Vagina (tissue), 2 donors: ENCODE results near the gene FGGY. TPM values are rescaled to one million over a fixed set of nuclear protein-coding genes. Genes with fewer than 3 reads are reported as not detected.

Source experiments
- DNase-seq, 2 donors: peaks; one replicate each; pipeline ENCODE4 v3.0.0-alpha.2; 2017; ENCODE audit errors: extremely low spot score in 2 of 2
- H3K27ac ChIP-seq: fragments of 200-600 bp; sonication (generic); one replicate; pipeline ENCODE4 v1.5.1; 2019
- H3K27me3 ChIP-seq: fragments of 200-600 bp; sonication (generic); one replicate; pipeline ENCODE4 v1.5.1; 2019
- H3K36me3 ChIP-seq, 2 donors: fragments of 200-600 bp; sonication (generic); one replicate each; pipeline ENCODE4 v1.5.1; 2017 to 2019
- H3K4me1 ChIP-seq: fragments of 200-600 bp; sonication (generic); one replicate; pipeline ENCODE4 v1.5.1; 2019
- H3K4me3 ChIP-seq, 2 donors: fragments of 200-600 bp; sonication (generic); 1 replicate in 1 of 2; 2 replicates in 1 of 2; pipeline ENCODE4 v1.5.1; 2016 to 2019
- H3K9me3 ChIP-seq: fragments of 200-600 bp; sonication (generic); one replicate; pipeline ENCODE4 v1.5.1; 2019
- POLR2A ChIP-seq, 2 donors: fragments of 450-650 bp; IDR thresholded peaks; one replicate each; pipeline ENCODE4 v1.6.1; 2017; ENCODE audit warnings: antibody characterized with exemption in 2 of 2, mild to moderate bottlenecking in 2 of 2, moderate library complexity in 2 of 2
- POLR2AphosphoS5 ChIP-seq, 2 donors: sonication (generic); formaldehyde crosslinking; IDR thresholded peaks; one replicate each; pipeline ENCODE4 v1.9.0; 2017; ENCODE audit warnings: antibody characterized with exemption in 2 of 2, mild to moderate bottlenecking in 2 of 2, low read depth in 1 of 2; ENCODE audit not compliant: insufficient read depth in 1 of 2
- intact Hi-C: fragments of 100-400 bp; cut with DNase I; formaldehyde crosslinking; loops from one replicate; pipeline ENCODE4 v1.15.1; 2023
- total RNA-seq: library from RNA; depleted of rRNA; stranded (reverse); fragments of >200 nt; gene quantifications from one replicate; pipeline ENCODE4 v1.2.3, GENCODE V29; 2016
- TF ChIP-seq, protein P1 (sequence below), 3 experiments: fragments of 450-650 bp in 2 of 3; fragments of 200-600 bp in 1 of 3; sonication (generic) in 1 of 3; IDR thresholded peaks; one replicate each; pipeline ENCODE4 v1.5.1; 2017 to 2019; ENCODE audit warnings: antibody characterized with exemption in 3 of 3, mild to moderate bottlenecking in 2 of 3, moderate library complexity in 2 of 3

FGGY gene
- total RNA-seq, 1 donor from 2014 or later, result 11.8 TPM

DNA sequence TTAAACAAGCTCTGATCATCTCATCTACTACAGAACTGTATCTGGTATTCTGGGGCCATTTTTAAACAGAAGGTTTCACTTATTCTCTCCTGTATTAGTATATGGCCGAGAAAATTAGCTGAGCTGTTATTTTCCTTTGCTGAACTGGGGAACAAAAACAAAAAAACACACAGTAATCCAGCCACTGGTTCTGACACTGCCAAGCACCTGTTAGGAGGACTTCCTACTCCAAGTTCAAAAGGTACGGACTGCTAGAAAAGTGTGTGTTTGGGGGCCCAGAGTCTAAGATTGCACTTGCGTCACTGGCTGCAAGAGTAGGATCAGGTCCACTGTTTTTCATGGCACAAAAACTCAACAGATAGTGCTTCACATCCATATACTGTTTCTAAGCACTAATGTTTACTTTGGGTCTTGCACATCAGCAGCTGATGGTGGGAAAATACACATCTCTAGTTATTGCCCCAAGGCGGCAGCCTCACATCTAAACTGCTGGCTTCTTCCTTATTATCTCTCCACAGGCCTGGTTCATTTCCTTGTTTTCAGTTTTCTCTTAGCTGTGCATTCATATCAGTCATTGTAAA, 226.1 kb downstream of the FGGY start:
- H3K36me3 ChIP-seq, result no peaks in the 10 kb centered on the region
- intact Hi-C loops, result no loop called here
- H3K4me1 ChIP-seq, result peaks cover 20% of the 10 kb centered on the region
- DNase-seq, result no peak
- no peak overlapping the region for H3K4me3 ChIP-seq
- no peaks in the 10 kb centered on the region for H3K9me3 ChIP-seq
- no peak overlapping the region for H3K27ac ChIP-seq
- H3K27me3 ChIP-seq, result no peaks in the 10 kb centered on the region
- TF ChIP-seq POLR2A (IDR thresholded peaks at IDR 0.05) (no peak), POLR2AphosphoS5 (IDR thresholded peaks at IDR 0.05; ENCODE audit: insufficient read depth in 1 of 2, low read depth in 1 of 2) (no peak)
- TF ChIP-seq, protein P1, sequence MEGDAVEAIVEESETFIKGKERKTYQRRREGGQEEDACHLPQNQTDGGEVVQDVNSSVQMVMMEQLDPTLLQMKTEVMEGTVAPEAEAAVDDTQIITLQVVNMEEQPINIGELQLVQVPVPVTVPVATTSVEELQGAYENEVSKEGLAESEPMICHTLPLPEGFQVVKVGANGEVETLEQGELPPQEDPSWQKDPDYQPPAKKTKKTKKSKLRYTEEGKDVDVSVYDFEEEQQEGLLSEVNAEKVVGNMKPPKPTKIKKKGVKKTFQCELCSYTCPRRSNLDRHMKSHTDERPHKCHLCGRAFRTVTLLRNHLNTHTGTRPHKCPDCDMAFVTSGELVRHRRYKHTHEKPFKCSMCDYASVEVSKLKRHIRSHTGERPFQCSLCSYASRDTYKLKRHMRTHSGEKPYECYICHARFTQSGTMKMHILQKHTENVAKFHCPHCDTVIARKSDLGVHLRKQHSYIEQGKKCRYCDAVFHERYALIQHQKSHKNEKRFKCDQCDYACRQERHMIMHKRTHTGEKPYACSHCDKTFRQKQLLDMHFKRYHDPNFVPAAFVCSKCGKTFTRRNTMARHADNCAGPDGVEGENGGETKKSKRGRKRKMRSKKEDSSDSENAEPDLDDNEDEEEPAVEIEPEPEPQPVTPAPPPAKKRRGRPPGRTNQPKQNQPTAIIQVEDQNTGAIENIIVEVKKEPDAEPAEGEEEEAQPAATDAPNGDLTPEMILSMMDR (IDR thresholded peaks at IDR 0.05), result no peak

DNA sequence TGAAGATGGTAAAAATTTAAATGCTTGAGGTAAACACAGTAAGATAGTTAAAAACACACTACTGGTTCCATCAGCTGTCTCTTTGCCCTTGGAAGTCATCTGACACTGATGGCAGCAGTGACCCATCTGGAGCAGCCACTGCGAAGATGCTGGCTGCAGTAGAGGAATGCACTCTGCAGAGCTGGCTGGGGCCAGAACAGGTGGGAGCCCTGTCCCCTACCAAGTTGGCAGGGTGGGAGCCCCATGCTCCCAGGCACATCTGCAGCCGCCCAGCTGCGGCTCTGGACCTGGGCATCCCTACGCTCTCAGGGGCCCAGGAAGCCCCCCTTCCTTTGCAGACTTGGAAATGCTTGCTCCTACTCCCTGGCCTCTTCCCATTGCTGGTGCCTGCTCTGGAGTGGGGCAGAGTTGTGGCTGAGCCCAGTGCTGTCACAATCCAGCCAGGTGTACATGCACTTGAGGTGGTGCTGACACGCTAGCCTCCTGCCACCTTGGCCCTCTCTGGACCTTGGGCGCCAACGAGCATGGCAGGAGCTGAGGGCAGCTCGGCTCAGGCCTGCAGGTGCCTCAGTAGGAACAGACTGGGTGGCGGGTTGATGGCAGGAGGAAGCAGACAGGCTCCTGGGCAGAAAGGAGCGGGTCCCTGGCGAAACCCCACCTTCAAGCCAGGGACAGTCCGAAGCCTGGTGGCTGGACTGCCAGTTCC, 227.0 kb downstream of the FGGY start:
- intact Hi-C loops, result no loop called here
- H3K9me3 ChIP-seq, result no peaks in the 10 kb centered on the region

DNA sequence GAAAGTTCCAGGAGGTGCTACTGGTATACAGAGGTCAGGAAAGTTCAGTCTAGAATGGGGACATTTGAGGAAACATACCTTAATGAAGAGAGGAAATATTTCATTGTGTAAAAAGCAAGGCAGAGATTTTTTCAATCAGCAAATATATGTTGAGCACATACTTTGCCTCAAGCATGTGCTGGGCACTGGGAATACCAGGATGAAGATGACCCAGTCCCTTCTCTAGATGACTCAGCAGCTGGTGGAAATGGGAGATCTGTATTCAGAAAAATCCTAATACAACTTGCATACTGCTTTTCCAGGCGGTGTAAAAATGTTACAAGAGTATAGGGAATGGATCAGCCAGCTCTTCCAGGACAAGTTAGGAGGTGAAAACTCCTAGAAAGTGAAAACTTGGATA, 229.3 kb downstream of the FGGY start:
- Histone ChIP-seq H3K36me3 (no peaks in the 10 kb centered on the region), H3K9me3 (no peaks in the 10 kb centered on the region), H3K27ac (no peak overlapping the region), H3K4me3 (no peak overlapping the region), H3K4me1 (peaks cover 6% of the 10 kb centered on the region), H3K27me3 (no peaks in the 10 kb centered on the region)
- no peak for TF ChIP-seq POLR2A (IDR thresholded peaks at IDR 0.05)
- intact Hi-C loops, result no loop called here
- no peak for DNase-seq

More for the DNA sequence above, 227.0 kb downstream of the FGGY start:
- H3K27me3 ChIP-seq, result no peaks in the 10 kb centered on the region
- peaks cover 20% of the 10 kb centered on the region for H3K4me1 ChIP-seq
- no peak overlapping the region for H3K4me3 ChIP-seq
- H3K36me3 ChIP-seq, result no peaks in the 10 kb centered on the region
- no peak for DNase-seq
- no peak overlapping the region for H3K27ac ChIP-seq
- TF ChIP-seq POLR2AphosphoS5 (IDR thresholded peaks at IDR 0.05; ENCODE audit: insufficient read depth in 1 of 2, low read depth in 1 of 2) (no peak), POLR2A (IDR thresholded peaks at IDR 0.05) (no peak)
- TF ChIP-seq, protein P1 (IDR thresholded peaks at IDR 0.05), result no peak

DNA sequence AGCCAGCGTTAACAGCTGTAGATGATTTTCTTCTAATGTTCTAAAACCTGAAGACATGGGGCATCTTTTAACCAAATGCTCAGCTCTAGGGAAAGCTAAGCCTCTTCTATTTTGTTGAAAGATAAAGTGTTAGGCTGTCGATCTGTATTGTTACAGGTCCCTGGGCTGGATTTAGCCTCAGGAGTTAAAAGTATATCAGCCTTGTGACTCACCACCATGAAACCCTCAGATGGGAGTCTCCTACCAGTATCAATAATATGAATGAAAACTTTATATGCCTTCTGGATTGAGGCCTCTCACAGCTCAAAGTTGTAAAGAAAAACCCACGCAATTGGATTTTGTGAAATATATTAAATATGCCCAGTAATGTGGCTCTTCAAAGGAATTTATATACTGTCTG, 231.6 kb downstream of the FGGY start:
- Histone ChIP-seq H3K4me1 (no peaks in the 10 kb centered on the region), H3K4me3 (no peak overlapping the region), H3K27ac (no peak overlapping the region), H3K36me3 (no peaks in the 10 kb centered on the region), H3K9me3 (no peaks in the 10 kb centered on the region), H3K27me3 (no peaks in the 10 kb centered on the region)
- TF ChIP-seq POLR2A (IDR thresholded peaks at IDR 0.05) (no peak), POLR2AphosphoS5 (IDR thresholded peaks at IDR 0.05; ENCODE audit: insufficient read depth in 1 of 2, low read depth in 1 of 2) (no peak)
- TF ChIP-seq, protein P1 (IDR thresholded peaks at IDR 0.05), result no peak
- DNase-seq, result no peak
- intact Hi-C loops, result no loop called here

DNA sequence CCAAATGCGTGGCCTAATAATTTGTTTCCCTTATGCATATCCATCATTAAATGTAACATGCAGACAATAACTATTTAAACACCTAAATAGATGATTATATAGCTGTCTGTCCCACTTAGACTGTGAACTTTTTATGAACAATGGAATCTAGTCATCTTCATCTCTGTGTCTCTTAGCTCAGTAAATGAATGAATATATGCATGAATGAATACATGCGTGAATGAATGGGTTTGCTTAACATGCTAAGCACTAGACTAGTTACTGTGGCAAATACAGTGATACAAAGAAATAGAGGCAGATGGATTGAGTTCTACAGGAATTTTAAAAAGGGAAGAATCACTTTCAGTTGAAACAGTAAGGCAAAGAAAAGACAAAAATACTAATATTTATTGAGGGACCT, 232.0 kb downstream of the FGGY start:
- no peak overlapping the region for H3K27ac ChIP-seq
- DNase-seq, result no peak
- intact Hi-C loops, result no loop called here

More for the DNA sequence above, 232.0 kb downstream of the FGGY start:
- Histone ChIP-seq H3K4me3 (no peak overlapping the region), H3K36me3 (no peaks in the 10 kb centered on the region), H3K4me1 (no peaks in the 10 kb centered on the region), H3K9me3 (no peaks in the 10 kb centered on the region), H3K27me3 (no peaks in the 10 kb centered on the region)
- TF ChIP-seq, protein P1 (IDR thresholded peaks at IDR 0.05), result no peak
- TF ChIP-seq POLR2AphosphoS5 (IDR thresholded peaks at IDR 0.05; ENCODE audit: insufficient read depth in 1 of 2, low read depth in 1 of 2), result no peak
- TF ChIP-seq POLR2A (IDR thresholded peaks at IDR 0.05), result no peak
